Panc1 (cell line): Measurements from ENCODE around the gene SLC9A2.

ENCODE experiments used
- CTCF ChIP-seq: fragments of 450-650 bp; IDR thresholded peaks from 2 replicates; pipeline ENCODE4 v1.5.1; 2017; ENCODE audit warnings: mild to moderate bottlenecking
- TCF7L2 ChIP-seq: IDR thresholded peaks from 2 replicates; pipeline ENCODE4 v1.6.1; 2011; ENCODE audit warnings: mild to moderate bottlenecking, low read depth, low read length, inconsistent platforms

- no peak for TF ChIP-seq CTCF
- TF ChIP-seq TCF7L2: no peak
Measured at GRCh38 chr2:102662833-102663232, 43.5 kb downstream of the SLC9A2 start.
